ENCODE measurements around the gene DIAPH1.
A peak's percentile ranks its signal among the peaks of the same experiment; 100 is the strongest.
"Not testable (repeated sequence)": the region's sequence is repeated elsewhere in the genome, so short reads cannot be mapped to it uniquely, and the experiment has no call there.

DIAPH1 gene

GRCh38 chr5:141639357-141640050 lies 20.7 kb upstream of the DIAPH1 start:
- no peak for DNase-seq

- DNase-seq = no peak
Observed at GRCh38 chr5:141638771-141639170, 20.0 kb upstream of the DIAPH1 start.

- peak; percentile 20 to 43 for DNase-seq
Observed at GRCh38 chr5:141637767-141638419, 19.1 kb upstream of the DIAPH1 start.

- no peak for DNase-seq
Observed at GRCh38 chr5:141637123-141637766, 18.4 kb upstream of the DIAPH1 start.

GRCh38 chr5:141636413-141637122 lies 17.8 kb upstream of the DIAPH1 start, which contains the start of the genes HDAC3 and RELL2:
TSS of gene HDAC3 (minus strand) at chr5:141636849. CDS start at chr5:141636790, 59 bp downstream.
TSS of gene RELL2 (plus strand) at chr5:141636997. CDS start at chr5:141638226, 1,229 bp downstream.
- peak; percentile 71 to 86 for DNase-seq

GRCh38 chr5:141636106-141636412 lies 17.3 kb upstream of the DIAPH1 start:
- no peak for DNase-seq

- DNase-seq = no peak
Observed at GRCh38 chr5:141635646-141636045, 16.8 kb upstream of the DIAPH1 start.

- no peak for DNase-seq
Observed at GRCh38 chr5:141634720-141635119, 15.9 kb upstream of the DIAPH1 start.

- DNase-seq = no peak
Observed at GRCh38 chr5:141633871-141634561, 15.2 kb upstream of the DIAPH1 start.

GRCh38 chr5:141632650-141633049 lies 13.8 kb upstream of the DIAPH1 start:
- DNase-seq = no peak

- no peak for DNase-seq
Observed at GRCh38 chr5:141630570-141631140, 11.9 kb upstream of the DIAPH1 start.

- no peak for DNase-seq
Observed at GRCh38 chr5:141628175-141628788, 9.5 kb upstream of the DIAPH1 start.

- DNase-seq = no peak
Observed at GRCh38 chr5:141623611-141624010, 4.8 kb upstream of the DIAPH1 start.

- DNase-seq = peak in 1 of 2 donors; percentile 67
Observed at GRCh38 chr5:141623186-141623585, 4.4 kb upstream of the DIAPH1 start.

- DNase-seq = peak; percentile 24 to 52
Observed at GRCh38 chr5:141618030-141618803, 583 bp downstream of the DIAPH1 start.

GRCh38 chr5:141617682-141618029 lies 1.1 kb downstream of the DIAPH1 start:
- DNase-seq = no peak

GRCh38 chr5:141617128-141617527 lies 1.7 kb downstream of the DIAPH1 start:
- no peak for DNase-seq

GRCh38 chr5:141615991-141616720 lies 2.6 kb downstream of the DIAPH1 start:
- DNase-seq = no peak

- no peak for DNase-seq
Observed at GRCh38 chr5:141613344-141613743, 5.5 kb downstream of the DIAPH1 start.

GRCh38 chr5:141611289-141611688 lies 7.5 kb downstream of the DIAPH1 start:
- no peak for DNase-seq

GRCh38 chr5:141609921-141610320 lies 8.9 kb downstream of the DIAPH1 start:
- not testable (repeated sequence) for DNase-seq

All from bone marrow (tissue), 2 donors.